ENCODE measurements around the gene EXOSC3.
"Not testable (repeated sequence)": the region's sequence is repeated elsewhere in the genome, so short reads cannot be mapped to it uniquely, and the experiment has no call there.

EXOSC3 gene

GRCh38 chr9:37784616-37785483 lies at the start of gene EXOSC3:
Gene EXOSC3, minus strand, starts transcription at chr9:37785064. Its CDS starts 20 bp downstream, at chr9:37785044.
- peak; percentile 95 for DNase-seq

- DNase-seq, result no peak
Measured at GRCh38 chr9:37827483-37828165, 42.8 kb upstream of the EXOSC3 start.

GRCh38 chr9:37825174-37825573 lies 40.3 kb upstream of the EXOSC3 start:
- DNase-seq, result not testable (repeated sequence)

- no peak for DNase-seq
Measured at GRCh38 chr9:37820142-37820541, 35.3 kb upstream of the EXOSC3 start.

GRCh38 chr9:37818849-37819248 lies 34.0 kb upstream of the EXOSC3 start:
- no peak for DNase-seq

- no peak for DNase-seq
Measured at GRCh38 chr9:37812773-37813379, 28.0 kb upstream of the EXOSC3 start.

GRCh38 chr9:37811906-37812476 lies 27.1 kb upstream of the EXOSC3 start:
- DNase-seq, result no peak

- DNase-seq, result not testable (repeated sequence)
Measured at GRCh38 chr9:37809676-37810075, 24.8 kb upstream of the EXOSC3 start.

- no peak for DNase-seq
Measured at GRCh38 chr9:37806271-37806670, 21.4 kb upstream of the EXOSC3 start.

- no peak for DNase-seq
Measured at GRCh38 chr9:37801959-37802711, 17.3 kb upstream of the EXOSC3 start.

- DNase-seq, result no peak
Measured at GRCh38 chr9:37801287-37801850, 16.5 kb upstream of the EXOSC3 start.

- peak; percentile 88 for DNase-seq
Measured at GRCh38 chr9:37800631-37801286, 15.9 kb upstream of the EXOSC3 start, which contains the start of gene DCAF10. Gene DCAF10, plus strand, starts transcription at chr9:37800797. Its CDS starts 70 bp downstream, at chr9:37800867.

- DNase-seq, result no peak
Measured at GRCh38 chr9:37798677-37799076, 13.8 kb upstream of the EXOSC3 start.

GRCh38 chr9:37796232-37796631 lies 11.4 kb upstream of the EXOSC3 start:
- DNase-seq, result no peak

- DNase-seq, result no peak
Measured at GRCh38 chr9:37792122-37792521, 7.3 kb upstream of the EXOSC3 start.

GRCh38 chr9:37790096-37790495 lies 5.2 kb upstream of the EXOSC3 start:
- no peak for DNase-seq

- DNase-seq, result no peak
Measured at GRCh38 chr9:37788332-37788731, 3.5 kb upstream of the EXOSC3 start.

- DNase-seq, result no peak
Measured at GRCh38 chr9:37787059-37787458, 2.2 kb upstream of the EXOSC3 start.

- no peak for DNase-seq
Measured at GRCh38 chr9:37784291-37784615, 611 bp downstream of the EXOSC3 start.

- no peak for DNase-seq
Measured at GRCh38 chr9:37778534-37778933, 6.3 kb downstream of the EXOSC3 start.

GRCh38 chr9:37776328-37776727 lies 8.5 kb downstream of the EXOSC3 start:
- no peak for DNase-seq
